GM12878 (cell line): ENCODE measurements around the gene BAX. TPM values are rescaled to one million over a fixed set of nuclear protein-coding genes. Genes with fewer than 3 reads are reported as not detected.

Experiments used
- ATAC-seq: fragments of 200-7000 bp; cut with Tn5 transposase; 3 replicates; pipeline ENCODE4 v1.9.1; 2020; ENCODE audit warnings: mild to moderate bottlenecking, moderate library complexity
- BruUV-seq: library from RNA; stranded (reverse); fragments of 400-500 nt; replicated peaks from 2 replicates; lab custom pipeline; 2021; lab: Mats Ljungman, UMichigan
- CTCF ChIA-PET: fragments of 300-600 bp; sonication (Branson Sonifier 250); formaldehyde crosslinking; extraction: SDS; loops from one replicate; lab custom pipeline; 2021; ENCODE audit warnings: inconsistent platforms; lab: Yijun Ruan, JAX
- POLR2A ChIA-PET: fragments of 350-600 bp; formaldehyde crosslinking; extraction: SDS; loops from one replicate; lab custom pipeline; 2021; ENCODE audit warnings: inconsistent platforms; lab: Charles Lee
- RAD21 ChIA-PET: fragments of 300-600 bp; sonication (Branson Sonifier 250); formaldehyde crosslinking; loops from one replicate; lab custom pipeline; 2023; ENCODE audit warnings: antibody characterized with exemption; ENCODE audit not compliant: unreplicated experiment; lab: Charles Lee
- SMC1A ChIA-PET: fragments of 300-600 bp; sonication (Branson Sonifier 250); formaldehyde crosslinking; loops from one replicate; lab custom pipeline; 2023; ENCODE audit not compliant: unreplicated experiment, uncharacterized antibody; lab: Charles Lee
- DNase-seq: peaks from one replicate; pipeline ENCODE4 v3.0.0-alpha.2; 2011; ENCODE audit warnings: low read depth, low spot score
- FAIRE-seq: peaks from 3 replicates; lab custom pipeline; 2011; peaks lifted over from hg19 to GRCh38; lab: Jason Lieb, UNC
- H2AFZ ChIP-seq: 2 replicates; pipeline ENCODE4 v1.6.0; 2011; ENCODE audit warnings: low read depth, low read length, control low read depth; ENCODE audit not compliant: control insufficient read depth
- H3K27ac ChIP-seq: 2 replicates; pipeline ENCODE4 v1.5.1; 2011; ENCODE audit warnings: control low read depth; ENCODE audit not compliant: control insufficient read depth, insufficient read depth
- H3K27me3 ChIP-seq, 2 experiments: replicated peaks in 1 of 2; 2 replicates each; pipeline versions ENCODE4 v1.6.0 to v1.6.1; 2011; ENCODE audit warnings: low read length in 1 of 2; ENCODE audit not compliant: control insufficient read depth in 2 of 2, insufficient read depth in 2 of 2
- H3K36me3 ChIP-seq, 2 experiments: 2 replicates each; pipeline ENCODE4 v1.5.1; 2011; ENCODE audit warnings: low read length in 1 of 2; ENCODE audit not compliant: control insufficient read depth in 2 of 2, insufficient read depth in 2 of 2
- H3K4me1 ChIP-seq: 2 replicates; pipeline ENCODE4 v1.6.1; 2011; ENCODE audit warnings: mild to moderate bottlenecking, low read length, moderate library complexity, mixed read lengths; ENCODE audit not compliant: control insufficient read depth, insufficient read depth
- H3K4me2 ChIP-seq: 2 replicates; pipeline ENCODE4 v1.6.0; 2011; ENCODE audit warnings: control low read depth; ENCODE audit not compliant: control insufficient read depth, insufficient read depth
- H3K4me3 ChIP-seq: fragments of 200-600 bp; sonication (generic); 2 replicates; pipeline ENCODE4 v1.5.1; 2016
- H3K79me2 ChIP-seq: 2 replicates; pipeline ENCODE4 v1.6.0; 2011; ENCODE audit warnings: low read length; ENCODE audit not compliant: control insufficient read depth, insufficient read depth
- H3K9ac ChIP-seq: 2 replicates; pipeline ENCODE4 v1.8.0; 2011; ENCODE audit warnings: low read length, control low read depth, mixed read lengths; ENCODE audit not compliant: control insufficient read depth, insufficient read depth
- H3K9me3 ChIP-seq: replicated peaks from 3 replicates; pipeline ENCODE4 v1.5.1; 2011; ENCODE audit warnings: mild to moderate bottlenecking, low read length; ENCODE audit not compliant: control insufficient read depth, insufficient read depth
- H4K20me1 ChIP-seq: 2 replicates; pipeline ENCODE4 v1.6.0; 2011; ENCODE audit not compliant: control insufficient read depth, insufficient read depth
- CHD2 ChIP-seq: IDR thresholded peaks from 2 replicates; pipeline ENCODE4 v1.6.1; 2011; ENCODE audit warnings: low read depth, low read length, improper control_type of control experiment, borderline replicate concordance
- CREB1 ChIP-seq: IDR thresholded peaks from 2 replicates; pipeline ENCODE4 v1.6.1; 2012; ENCODE audit warnings: low read depth, mild to moderate bottlenecking, inconsistent platforms
- IKZF1 ChIP-seq: fragments of 450-650 bp; conservative IDR thresholded peaks from 2 replicates; pipeline ENCODE4 v1.6.1; 2017; ENCODE audit warnings: antibody characterized with exemption, mild to moderate bottlenecking
- IRF4 ChIP-seq: IDR thresholded peaks from 2 replicates; pipeline ENCODE4 v1.6.1; 2011; ENCODE audit warnings: low read depth, low read length
- KAT2A ChIP-seq: conservative IDR thresholded peaks from 2 replicates; pipeline ENCODE4 v1.6.1; 2011; ENCODE audit warnings: low read depth, low read length; ENCODE audit not compliant: control insufficient read depth
- POLR2AphosphoS5 ChIP-seq: IDR thresholded peaks from 2 replicates; pipeline ENCODE4 v1.6.1; 2011; ENCODE audit warnings: mild to moderate bottlenecking, low read length, inconsistent platforms
- TAF1 ChIP-seq: IDR thresholded peaks from 2 replicates; pipeline ENCODE4 v1.6.1; 2011; ENCODE audit warnings: mild to moderate bottlenecking, low read depth, low read length, borderline replicate concordance
- ZBED1 ChIP-seq: IDR thresholded peaks from 2 replicates; pipeline ENCODE4 v1.6.1; 2016; ENCODE audit warnings: borderline replicate concordance
- WGBS: methylation state at CpG from one replicate; pipeline ENCODE4 v1.1.6; 2016; ENCODE audit warnings: low lambda C conversion rate; ENCODE audit not compliant: insufficient replicate concordance, insufficient coverage; ENCODE audit errors: missing lambda C conversion rate; 5-methylcytosine and 5-hydroxymethylcytosine counted together
- in situ Hi-C: fragments of 300-500 bp; cut with MboI; formaldehyde crosslinking; loops from 9 replicates; pipeline ENCODE4 v1.14.3; 2018; ENCODE audit warnings: mixed read lengths
- intact Hi-C: fragments of 100-400 bp; cut with micrococcal nuclease; formaldehyde crosslinking; loops from one replicate; pipeline ENCODE4 v1.14.2; 2022; ENCODE audit not compliant: unreplicated experiment
- polyA plus RNA-seq, 11 experiments: library from polyadenylated mRNA; depleted of rRNA in 4 of 11; unstranded in 6 of 11; stranded (reverse) in 5 of 11; fragments of >200 nt; fragmentation: Nextera tagmentation in 4 of 11; fragmentation: Illumina TruSeq in 1 of 11; extraction: Ambion mirVana in 4 of 11; extraction: Trizol in 1 of 11; gene quantifications; 1 replicate in 1 of 11; 2 replicates in 10 of 11; pipeline versions ENCODE4 v1.2.1 to v1.2.3, GENCODE V29; 2011 to 2016; ENCODE audit warnings: inconsistent platforms in 2 of 11, missing spikeins in 2 of 11, low read depth in 1 of 11
- total RNA-seq, 4 experiments: library from RNA; depleted of rRNA in 3 of 4; stranded (reverse); fragments of >200 nt in 3 of 4; fragmentation: Illumina TruSeq in 1 of 4; extraction: Trizol in 1 of 4; gene quantifications; 2 replicates each; pipeline versions ENCODE4 v1.2.1 to v1.2.3, GENCODE V29; 2013 to 2021
- TF ChIP-seq, protein P1 (sequence below): IDR thresholded peaks from 2 replicates; pipeline ENCODE4 v1.6.1; 2011; ENCODE audit warnings: mild to moderate bottlenecking, low read depth, low read length, moderate library complexity; ENCODE audit not compliant: insufficient replicate concordance
- TF ChIP-seq, protein P2 (sequence below): fragments of 450-650 bp; IDR thresholded peaks from 2 replicates; pipeline ENCODE4 v1.6.1; 2017; ENCODE audit warnings: mild to moderate bottlenecking, moderate library complexity
- TF ChIP-seq, protein P3 (sequence below): IDR thresholded peaks from 2 replicates; pipeline ENCODE4 v1.6.1; 2012; ENCODE audit warnings: low read depth, low read length, improper control_type of control experiment
- TF ChIP-seq, protein P4 (sequence below): fragments of 450-650 bp; IDR thresholded peaks from 2 replicates; pipeline ENCODE4 v1.6.1; 2018; ENCODE audit warnings: borderline replicate concordance, mild to moderate bottlenecking; ENCODE audit not compliant: partially characterized antibody
- TF ChIP-seq, protein P5 (sequence below): fragments of 150-350 bp; IDR thresholded peaks from 2 replicates; pipeline ENCODE4 v1.6.1; 2014; ENCODE audit warnings: mild to moderate bottlenecking, low read depth, low read length

The BAX gene
- total and polyA plus RNA-seq, 10 of the 15 experiments (the other 5 are each of a cell fraction or from before 2014, with no cell fraction given), result 7.2 to 221 (median 137) TPM

DNA sequence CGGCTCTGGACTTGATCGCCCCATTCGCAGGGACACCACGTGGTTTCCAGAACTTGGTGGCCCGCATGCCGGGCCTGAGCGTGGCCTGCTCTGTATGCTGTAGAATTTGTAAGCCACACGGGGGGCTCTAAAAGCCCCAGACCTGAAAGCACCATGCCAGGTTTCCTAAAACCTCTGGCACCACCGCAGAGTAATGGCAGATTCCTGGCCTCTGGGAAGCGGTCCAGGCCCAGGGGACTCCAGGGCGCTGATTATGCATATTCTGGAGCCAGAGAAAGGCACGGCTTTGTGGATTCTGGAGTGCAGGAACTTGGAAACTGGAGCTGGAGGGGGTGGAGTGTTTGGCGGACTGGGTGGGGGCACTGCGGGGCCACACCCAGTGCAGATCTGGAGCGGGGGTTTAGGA, 14.1 kb downstream of the BAX start:
- FAIRE-seq (no peak), ATAC-seq (no peak), DNase-seq (no peak)
- in situ Hi-C loops, result no loop called here
- Histone ChIP-seq H2AFZ (no peak overlapping the region), H3K27ac (no peak overlapping the region), H3K4me1 (peaks cover 26% of the 10 kb centered on the region), H3K9me3 (no peaks in the 10 kb centered on the region), H3K4me2 (no peak overlapping the region), H3K36me3 (peaks cover 5 to 36% of the 10 kb centered on the region in 2 experiments), H3K4me3 (no peak overlapping the region), H3K79me2 (peaks cover 30% of the 10 kb centered on the region), H3K27me3 (no peaks in the 10 kb centered on the region), H3K9ac (no peak overlapping the region), H4K20me1 (no peaks in the 10 kb centered on the region)
- CTCF ChIA-PET, result interaction anchor here (2.8 to 6.1 kb wide), 3 partner anchors 124 to 173 kb away, joined by 18 to 113 read pairs (median 31); no protein-coding TSS in a partner anchor
- intact Hi-C loops, result loop anchor here (10.0 kb wide), 1 partner anchor 334 kb away; the partner anchor contains the start of gene DBP
- RAD21 ChIA-PET, result interaction anchor here (1.0 kb wide), 1 partner anchor 58 kb away, joined by 3 read pairs; no protein-coding TSS in a partner anchor
- POLR2A ChIA-PET, result interaction anchor here (4.0 kb wide), 1 partner anchor 94 kb away, joined by 53 read pairs; the partner anchor contains the start of gene PPP1R15A
- TF ChIP-seq, protein P1, sequence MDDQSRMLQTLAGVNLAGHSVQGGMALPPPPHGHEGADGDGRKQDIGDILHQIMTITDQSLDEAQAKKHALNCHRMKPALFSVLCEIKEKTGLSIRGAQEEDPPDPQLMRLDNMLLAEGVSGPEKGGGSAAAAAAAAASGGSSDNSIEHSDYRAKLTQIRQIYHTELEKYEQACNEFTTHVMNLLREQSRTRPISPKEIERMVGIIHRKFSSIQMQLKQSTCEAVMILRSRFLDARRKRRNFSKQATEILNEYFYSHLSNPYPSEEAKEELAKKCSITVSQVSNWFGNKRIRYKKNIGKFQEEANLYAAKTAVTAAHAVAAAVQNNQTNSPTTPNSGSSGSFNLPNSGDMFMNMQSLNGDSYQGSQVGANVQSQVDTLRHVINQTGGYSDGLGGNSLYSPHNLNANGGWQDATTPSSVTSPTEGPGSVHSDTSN, result no peak
- TF ChIP-seq IRF4, result no peak
- no peak for TF ChIP-seq CHD2
- TF ChIP-seq, protein P2, sequence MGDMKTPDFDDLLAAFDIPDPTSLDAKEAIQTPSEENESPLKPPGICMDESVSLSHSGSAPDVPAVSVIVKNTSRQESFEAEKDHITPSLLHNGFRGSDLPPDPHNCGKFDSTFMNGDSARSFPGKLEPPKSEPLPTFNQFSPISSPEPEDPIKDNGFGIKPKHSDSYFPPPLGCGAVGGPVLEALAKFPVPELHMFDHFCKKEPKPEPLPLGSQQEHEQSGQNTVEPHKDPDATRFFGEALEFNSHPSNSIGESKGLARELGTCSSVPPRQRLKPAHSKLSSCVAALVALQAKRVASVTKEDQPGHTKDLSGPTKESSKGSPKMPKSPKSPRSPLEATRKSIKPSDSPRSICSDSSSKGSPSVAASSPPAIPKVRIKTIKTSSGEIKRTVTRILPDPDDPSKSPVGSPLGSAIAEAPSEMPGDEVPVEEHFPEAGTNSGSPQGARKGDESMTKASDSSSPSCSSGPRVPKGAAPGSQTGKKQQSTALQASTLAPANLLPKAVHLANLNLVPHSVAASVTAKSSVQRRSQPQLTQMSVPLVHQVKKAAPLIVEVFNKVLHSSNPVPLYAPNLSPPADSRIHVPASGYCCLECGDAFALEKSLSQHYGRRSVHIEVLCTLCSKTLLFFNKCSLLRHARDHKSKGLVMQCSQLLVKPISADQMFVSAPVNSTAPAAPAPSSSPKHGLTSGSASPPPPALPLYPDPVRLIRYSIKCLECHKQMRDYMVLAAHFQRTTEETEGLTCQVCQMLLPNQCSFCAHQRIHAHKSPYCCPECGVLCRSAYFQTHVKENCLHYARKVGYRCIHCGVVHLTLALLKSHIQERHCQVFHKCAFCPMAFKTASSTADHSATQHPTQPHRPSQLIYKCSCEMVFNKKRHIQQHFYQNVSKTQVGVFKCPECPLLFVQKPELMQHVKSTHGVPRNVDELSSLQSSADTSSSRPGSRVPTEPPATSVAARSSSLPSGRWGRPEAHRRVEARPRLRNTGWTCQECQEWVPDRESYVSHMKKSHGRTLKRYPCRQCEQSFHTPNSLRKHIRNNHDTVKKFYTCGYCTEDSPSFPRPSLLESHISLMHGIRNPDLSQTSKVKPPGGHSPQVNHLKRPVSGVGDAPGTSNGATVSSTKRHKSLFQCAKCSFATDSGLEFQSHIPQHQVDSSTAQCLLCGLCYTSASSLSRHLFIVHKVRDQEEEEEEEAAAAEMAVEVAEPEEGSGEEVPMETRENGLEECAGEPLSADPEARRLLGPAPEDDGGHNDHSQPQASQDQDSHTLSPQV, result no peak
- no peak for TF ChIP-seq KAT2A
- TF ChIP-seq, protein P3, sequence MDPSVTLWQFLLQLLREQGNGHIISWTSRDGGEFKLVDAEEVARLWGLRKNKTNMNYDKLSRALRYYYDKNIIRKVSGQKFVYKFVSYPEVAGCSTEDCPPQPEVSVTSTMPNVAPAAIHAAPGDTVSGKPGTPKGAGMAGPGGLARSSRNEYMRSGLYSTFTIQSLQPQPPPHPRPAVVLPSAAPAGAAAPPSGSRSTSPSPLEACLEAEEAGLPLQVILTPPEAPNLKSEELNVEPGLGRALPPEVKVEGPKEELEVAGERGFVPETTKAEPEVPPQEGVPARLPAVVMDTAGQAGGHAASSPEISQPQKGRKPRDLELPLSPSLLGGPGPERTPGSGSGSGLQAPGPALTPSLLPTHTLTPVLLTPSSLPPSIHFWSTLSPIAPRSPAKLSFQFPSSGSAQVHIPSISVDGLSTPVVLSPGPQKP, result no peak
- TF ChIP-seq TAF1, result no peak
- TF ChIP-seq CREB1, result no peak
- TF ChIP-seq IKZF1, result no peak
- no peak for TF ChIP-seq ZBED1
- TF ChIP-seq, protein P4, sequence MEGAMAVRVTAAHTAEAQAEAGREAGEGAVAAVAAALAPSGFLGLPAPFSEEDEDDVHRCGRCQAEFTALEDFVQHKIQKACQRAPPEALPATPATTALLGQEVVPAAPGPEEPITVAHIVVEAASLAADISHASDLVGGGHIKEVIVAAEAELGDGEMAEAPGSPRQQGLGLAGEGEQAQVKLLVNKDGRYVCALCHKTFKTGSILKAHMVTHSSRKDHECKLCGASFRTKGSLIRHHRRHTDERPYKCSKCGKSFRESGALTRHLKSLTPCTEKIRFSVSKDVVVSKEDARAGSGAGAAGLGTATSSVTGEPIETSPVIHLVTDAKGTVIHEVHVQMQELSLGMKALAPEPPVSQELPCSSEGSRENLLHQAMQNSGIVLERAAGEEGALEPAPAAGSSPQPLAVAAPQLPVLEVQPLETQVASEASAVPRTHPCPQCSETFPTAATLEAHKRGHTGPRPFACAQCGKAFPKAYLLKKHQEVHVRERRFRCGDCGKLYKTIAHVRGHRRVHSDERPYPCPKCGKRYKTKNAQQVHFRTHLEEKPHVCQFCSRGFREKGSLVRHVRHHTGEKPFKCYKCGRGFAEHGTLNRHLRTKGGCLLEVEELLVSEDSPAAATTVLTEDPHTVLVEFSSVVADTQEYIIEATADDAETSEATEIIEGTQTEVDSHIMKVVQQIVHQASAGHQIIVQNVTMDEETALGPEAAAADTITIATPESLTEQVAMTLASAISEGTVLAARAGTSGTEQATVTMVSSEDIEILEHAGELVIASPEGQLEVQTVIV, result no peak
- no peak for TF ChIP-seq POLR2AphosphoS5
- TF ChIP-seq, protein P5, sequence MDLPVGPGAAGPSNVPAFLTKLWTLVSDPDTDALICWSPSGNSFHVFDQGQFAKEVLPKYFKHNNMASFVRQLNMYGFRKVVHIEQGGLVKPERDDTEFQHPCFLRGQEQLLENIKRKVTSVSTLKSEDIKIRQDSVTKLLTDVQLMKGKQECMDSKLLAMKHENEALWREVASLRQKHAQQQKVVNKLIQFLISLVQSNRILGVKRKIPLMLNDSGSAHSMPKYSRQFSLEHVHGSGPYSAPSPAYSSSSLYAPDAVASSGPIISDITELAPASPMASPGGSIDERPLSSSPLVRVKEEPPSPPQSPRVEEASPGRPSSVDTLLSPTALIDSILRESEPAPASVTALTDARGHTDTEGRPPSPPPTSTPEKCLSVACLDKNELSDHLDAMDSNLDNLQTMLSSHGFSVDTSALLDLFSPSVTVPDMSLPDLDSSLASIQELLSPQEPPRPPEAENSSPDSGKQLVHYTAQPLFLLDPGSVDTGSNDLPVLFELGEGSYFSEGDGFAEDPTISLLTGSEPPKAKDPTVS, result no peak
- SMC1A ChIA-PET, result interaction anchor here (1.9 to 2.9 kb wide), 2 partner anchors 9 to 95 kb away, joined by 9 to 12 read pairs; no protein-coding TSS in a partner anchor
- WGBS, result 98% methylated on average over 15 of the region's 15 CpGs
- BruUV-seq, result no TSS peak
